ENCODE data around the gene HSF2.

Gene HSF2

DNA sequence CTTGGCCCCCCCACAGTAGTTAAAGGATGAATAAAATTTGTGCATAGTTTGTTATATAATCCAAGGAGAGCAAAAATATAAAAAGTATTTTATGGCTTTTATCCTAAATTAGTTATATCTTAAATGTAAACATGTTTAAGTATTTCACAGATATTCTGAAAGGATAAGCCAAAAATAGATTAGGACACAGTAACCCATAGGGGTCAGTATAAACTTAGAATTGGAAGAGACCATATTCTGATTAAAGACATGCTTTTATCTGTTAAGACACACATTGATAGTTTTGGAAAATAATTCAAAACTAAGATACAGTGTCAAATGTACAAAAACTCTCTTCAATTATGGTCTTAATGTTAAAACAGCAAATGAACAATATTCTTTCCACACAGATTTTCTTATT, 76.7 kb downstream of the HSF2 start:
- TF ChIP-seq, protein P1, sequence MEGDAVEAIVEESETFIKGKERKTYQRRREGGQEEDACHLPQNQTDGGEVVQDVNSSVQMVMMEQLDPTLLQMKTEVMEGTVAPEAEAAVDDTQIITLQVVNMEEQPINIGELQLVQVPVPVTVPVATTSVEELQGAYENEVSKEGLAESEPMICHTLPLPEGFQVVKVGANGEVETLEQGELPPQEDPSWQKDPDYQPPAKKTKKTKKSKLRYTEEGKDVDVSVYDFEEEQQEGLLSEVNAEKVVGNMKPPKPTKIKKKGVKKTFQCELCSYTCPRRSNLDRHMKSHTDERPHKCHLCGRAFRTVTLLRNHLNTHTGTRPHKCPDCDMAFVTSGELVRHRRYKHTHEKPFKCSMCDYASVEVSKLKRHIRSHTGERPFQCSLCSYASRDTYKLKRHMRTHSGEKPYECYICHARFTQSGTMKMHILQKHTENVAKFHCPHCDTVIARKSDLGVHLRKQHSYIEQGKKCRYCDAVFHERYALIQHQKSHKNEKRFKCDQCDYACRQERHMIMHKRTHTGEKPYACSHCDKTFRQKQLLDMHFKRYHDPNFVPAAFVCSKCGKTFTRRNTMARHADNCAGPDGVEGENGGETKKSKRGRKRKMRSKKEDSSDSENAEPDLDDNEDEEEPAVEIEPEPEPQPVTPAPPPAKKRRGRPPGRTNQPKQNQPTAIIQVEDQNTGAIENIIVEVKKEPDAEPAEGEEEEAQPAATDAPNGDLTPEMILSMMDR (IDR thresholded peaks at IDR 0.05), result peak; percentile 64
- no peak for TF ChIP-seq ZFX (IDR thresholded peaks at IDR 0.05; ENCODE audit: borderline replicate concordance)
- no peak overlapping the region for H3K27ac ChIP-seq

DNA sequence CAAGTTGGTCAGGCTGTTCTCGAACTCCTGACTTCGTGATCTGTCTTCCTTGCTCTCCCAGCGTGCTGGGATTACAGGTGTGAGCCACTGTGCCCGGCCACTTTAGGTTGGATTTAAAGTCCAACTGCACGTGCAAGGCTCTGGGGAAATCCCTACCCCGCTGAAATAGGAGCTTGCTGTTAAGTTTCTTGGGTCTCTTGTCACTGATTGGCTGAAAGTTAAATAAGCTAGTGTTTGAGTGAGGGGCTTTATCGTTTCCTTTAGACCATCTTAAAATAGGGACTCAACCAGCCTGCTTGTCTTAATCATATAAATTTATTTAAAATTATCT, 83.3 kb downstream of the HSF2 start:
- no peak overlapping the region for H3K27ac ChIP-seq
- TF ChIP-seq ZFX (IDR thresholded peaks at IDR 0.05; ENCODE audit: borderline replicate concordance), result no peak
- TF ChIP-seq, protein P1 (IDR thresholded peaks at IDR 0.05), result no peak
